Peyer's patch (tissue), 4 donors: ENCODE data around the gene ADGRL3.

Experiments
- CTCF ChIP-seq, 6 experiments: fragments of 450-650 bp in 4 of 6; fragments of 200-600 bp in 2 of 6; sonication (generic) in 1 of 6; IDR thresholded peaks; one replicate each; pipeline ENCODE4 v1.5.1; 2017 to 2019; ENCODE audit warnings: antibody characterized with exemption in 6 of 6, mild to moderate bottlenecking in 3 of 6, moderate library complexity in 1 of 6
- POLR2A ChIP-seq, 2 donors: fragments of 450-650 bp; IDR thresholded peaks; one replicate each; pipeline ENCODE4 v1.5.1; 2017; ENCODE audit warnings: antibody characterized with exemption in 2 of 2, mild to moderate bottlenecking in 2 of 2, moderate library complexity in 2 of 2

DNA sequence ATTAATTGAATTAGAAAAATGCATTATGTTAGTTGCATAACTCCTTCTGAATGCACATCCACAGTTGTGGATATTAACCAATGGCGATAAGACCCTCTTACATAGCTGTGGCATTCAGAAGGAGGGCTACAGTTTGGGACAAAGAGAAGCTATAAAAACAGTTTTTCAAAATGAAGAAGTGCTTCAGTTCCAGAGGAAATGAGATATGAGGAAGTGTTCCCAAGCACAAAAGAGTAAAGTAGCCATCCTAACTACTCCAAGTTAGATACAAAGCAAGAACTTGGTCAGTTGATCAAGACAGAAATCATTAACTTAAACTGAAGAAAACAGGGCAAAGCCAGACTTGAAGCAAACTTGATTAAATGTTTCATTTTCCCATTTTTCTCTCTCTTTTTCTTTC lies 17.2 kb upstream of the ADGRL3 start:
- TF ChIP-seq CTCF (IDR thresholded peaks at IDR 0.05) (no peak), POLR2A (IDR thresholded peaks at IDR 0.05) (no peak)
